B cell (primary cell): ENCODE data around the gene ABCD2.

Experiments
- EZH2 ChIP-seq: IDR thresholded peaks from 2 replicates; pipeline ENCODE4 v1.6.1; 2012; ENCODE audit warnings: borderline replicate concordance, low read depth, mild to moderate bottlenecking, moderate library complexity, low read length; ENCODE audit not compliant: insufficient read depth, poor library complexity, severe bottlenecking
- TF ChIP-seq, protein P1 (sequence below): fragments of 200-600 bp; IDR thresholded peaks from one replicate; pipeline ENCODE4 v1.8.0; 2022; ENCODE audit warnings: antibody characterized with exemption, mild to moderate bottlenecking

DNA sequence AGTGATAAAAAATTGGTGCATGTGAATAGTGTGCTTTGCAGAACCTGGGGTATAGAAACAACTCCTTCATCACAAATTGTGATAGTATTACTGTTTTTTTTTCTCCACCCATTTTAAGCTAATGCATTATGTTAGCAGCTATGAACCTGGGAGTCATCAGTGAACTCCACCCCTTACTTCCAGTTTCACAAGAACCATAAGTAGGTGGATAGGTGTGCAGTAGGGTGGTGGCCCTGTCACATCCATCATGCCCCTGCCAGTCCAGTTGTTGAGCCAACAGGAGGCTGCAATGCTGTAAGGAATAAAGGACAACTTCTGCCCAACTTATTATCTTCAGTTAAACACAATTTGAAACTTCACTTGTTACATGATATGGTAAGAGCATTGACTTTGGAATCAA, 85.7 kb downstream of the ABCD2 start:
- TF ChIP-seq, protein P1, sequence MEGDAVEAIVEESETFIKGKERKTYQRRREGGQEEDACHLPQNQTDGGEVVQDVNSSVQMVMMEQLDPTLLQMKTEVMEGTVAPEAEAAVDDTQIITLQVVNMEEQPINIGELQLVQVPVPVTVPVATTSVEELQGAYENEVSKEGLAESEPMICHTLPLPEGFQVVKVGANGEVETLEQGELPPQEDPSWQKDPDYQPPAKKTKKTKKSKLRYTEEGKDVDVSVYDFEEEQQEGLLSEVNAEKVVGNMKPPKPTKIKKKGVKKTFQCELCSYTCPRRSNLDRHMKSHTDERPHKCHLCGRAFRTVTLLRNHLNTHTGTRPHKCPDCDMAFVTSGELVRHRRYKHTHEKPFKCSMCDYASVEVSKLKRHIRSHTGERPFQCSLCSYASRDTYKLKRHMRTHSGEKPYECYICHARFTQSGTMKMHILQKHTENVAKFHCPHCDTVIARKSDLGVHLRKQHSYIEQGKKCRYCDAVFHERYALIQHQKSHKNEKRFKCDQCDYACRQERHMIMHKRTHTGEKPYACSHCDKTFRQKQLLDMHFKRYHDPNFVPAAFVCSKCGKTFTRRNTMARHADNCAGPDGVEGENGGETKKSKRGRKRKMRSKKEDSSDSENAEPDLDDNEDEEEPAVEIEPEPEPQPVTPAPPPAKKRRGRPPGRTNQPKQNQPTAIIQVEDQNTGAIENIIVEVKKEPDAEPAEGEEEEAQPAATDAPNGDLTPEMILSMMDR, result no peak
- no peak for TF ChIP-seq EZH2
